Fibroblast of skin of left quadriceps (primary cell): ENCODE results near the gene NRSN2.
"Not testable (repeated sequence)": the region's sequence is repeated elsewhere in the genome, so short reads cannot be mapped to it uniquely, and the experiment has no call there.

Source experiments
- DNase-seq, 2 experiments: peaks; one replicate each; pipeline ENCODE4 v3.0.0-alpha.2; 2013; ENCODE audit warnings: low read depth in 2 of 2

Gene NRSN2

GRCh38 chr20:375265-375889 is 28.5 kb downstream of the NRSN2 start:
- no peak for DNase-seq

GRCh38 chr20:376089-376488 is 29.2 kb downstream of the NRSN2 start:
- no peak for DNase-seq

GRCh38 chr20:376750-377149 is 29.8 kb downstream of the NRSN2 start:
- no peak for DNase-seq

GRCh38 chr20:377578-377977 is 30.7 kb downstream of the NRSN2 start:
- DNase-seq: not testable (repeated sequence)

GRCh38 chr20:378961-379336 is 32.0 kb downstream of the NRSN2 start:
- DNase-seq: no peak

GRCh38 chr20:380763-381580 is 34.1 kb downstream of the NRSN2 start:
- DNase-seq: peak; percentile 45 to 49

- DNase-seq: peak; percentile 49 to 52
These were observed 34.8 kb downstream of the NRSN2 start for GRCh38 chr20:381581-382290.

GRCh38 chr20:382291-383115 is 35.6 kb downstream of the NRSN2 start:
- no peak for DNase-seq

- no peak for DNase-seq
These were observed 37.0 kb downstream of the NRSN2 start for GRCh38 chr20:383889-384288.

GRCh38 chr20:384723-385122 is 37.8 kb downstream of the NRSN2 start:
- no peak for DNase-seq

GRCh38 chr20:385448-385847 is 38.5 kb downstream of the NRSN2 start:
- DNase-seq: no peak

- not testable (repeated sequence) for DNase-seq
These were observed 39.7 kb downstream of the NRSN2 start for GRCh38 chr20:386634-387033.

GRCh38 chr20:387520-387919 is 40.6 kb downstream of the NRSN2 start:
- DNase-seq: no peak

- DNase-seq: no peak
These were observed 41.4 kb downstream of the NRSN2 start for GRCh38 chr20:388034-388994.

GRCh38 chr20:389220-389619 is 42.3 kb downstream of the NRSN2 start:
- no peak for DNase-seq

GRCh38 chr20:391041-391711 is 44.3 kb downstream of the NRSN2 start:
- no peak for DNase-seq

GRCh38 chr20:393296-393695 is 46.4 kb downstream of the NRSN2 start:
- DNase-seq: not testable (repeated sequence)

GRCh38 chr20:396252-396618 is 49.3 kb downstream of the NRSN2 start:
- DNase-seq: no peak

- no peak for DNase-seq
These were observed 49.9 kb downstream of the NRSN2 start for GRCh38 chr20:396619-397431.
